ENCODE results near the gene RNF166.

RNF166 gene

DNA sequence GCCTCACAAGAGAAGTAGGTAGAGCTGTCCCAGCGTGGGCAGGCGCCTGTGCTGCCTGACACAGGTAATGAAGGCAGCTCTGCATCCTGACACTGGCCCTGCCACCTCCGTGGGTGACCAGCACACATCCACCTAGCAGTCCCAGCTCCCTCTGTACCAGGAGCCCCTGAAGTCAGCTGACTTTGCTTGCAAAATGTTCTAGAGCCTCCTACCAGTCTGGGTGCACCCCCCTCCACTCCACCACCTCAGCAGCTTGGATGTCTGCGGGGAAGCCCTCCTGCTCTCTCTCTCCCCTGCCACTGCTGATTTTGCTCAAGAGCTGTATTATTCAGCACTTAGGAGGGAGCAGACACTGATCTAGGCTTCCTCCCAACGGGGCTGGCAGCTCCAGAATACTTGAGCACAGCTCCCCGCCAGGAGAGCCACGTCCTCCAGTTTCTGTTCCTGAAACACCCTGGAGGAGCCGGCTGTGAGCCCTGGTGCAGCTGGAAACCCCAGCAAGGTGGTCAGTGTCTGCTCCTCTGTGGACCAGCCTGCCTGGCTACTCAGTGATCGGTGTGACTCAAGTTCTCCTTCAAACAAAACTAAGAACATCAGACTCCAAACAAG is 1.0 kb downstream of the RNF166 start:
- peak; percentile 33 for DNase-seq

DNA sequence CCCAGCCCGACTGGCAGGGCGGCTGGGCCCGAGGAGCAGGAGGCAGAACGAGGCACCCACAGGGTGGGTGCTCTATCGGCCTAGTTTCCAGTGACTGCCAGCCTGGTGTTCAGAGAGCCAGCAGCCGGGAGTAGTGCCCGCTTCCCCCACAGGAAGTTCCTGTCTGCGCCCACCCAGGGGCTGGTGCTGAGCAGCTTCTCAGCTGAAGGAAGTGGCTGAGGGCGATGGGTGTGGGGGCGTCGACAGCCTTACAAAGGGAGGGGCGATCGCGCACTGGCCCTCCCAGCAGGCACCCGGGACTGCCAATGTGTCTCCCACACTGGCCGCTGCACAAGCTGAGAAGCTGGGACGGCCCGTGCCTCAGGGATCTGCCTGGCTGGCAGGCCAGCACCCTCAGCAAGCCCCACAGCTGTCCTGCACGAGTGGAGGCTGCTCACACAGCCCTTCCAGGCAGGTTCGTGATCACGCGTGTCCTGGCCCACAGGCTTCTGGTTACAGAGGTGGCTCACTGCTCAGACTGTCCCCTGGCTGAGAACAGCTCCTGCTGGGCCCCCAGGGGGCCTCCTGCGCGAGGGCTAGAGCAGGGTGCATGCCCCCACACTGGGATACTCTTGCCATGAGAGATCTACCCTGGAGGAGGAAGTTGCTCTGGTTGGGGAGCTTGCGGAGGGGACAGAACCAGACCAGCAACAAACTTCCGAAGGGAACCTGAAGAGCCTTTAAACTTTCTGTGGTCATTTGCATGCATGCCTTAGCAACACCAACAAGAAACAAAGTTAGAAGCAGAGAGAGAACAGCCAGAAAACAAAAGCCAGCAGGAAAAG is 2.5 kb downstream of the RNF166 start:
- DNase-seq: peak; percentile 70

DNA sequence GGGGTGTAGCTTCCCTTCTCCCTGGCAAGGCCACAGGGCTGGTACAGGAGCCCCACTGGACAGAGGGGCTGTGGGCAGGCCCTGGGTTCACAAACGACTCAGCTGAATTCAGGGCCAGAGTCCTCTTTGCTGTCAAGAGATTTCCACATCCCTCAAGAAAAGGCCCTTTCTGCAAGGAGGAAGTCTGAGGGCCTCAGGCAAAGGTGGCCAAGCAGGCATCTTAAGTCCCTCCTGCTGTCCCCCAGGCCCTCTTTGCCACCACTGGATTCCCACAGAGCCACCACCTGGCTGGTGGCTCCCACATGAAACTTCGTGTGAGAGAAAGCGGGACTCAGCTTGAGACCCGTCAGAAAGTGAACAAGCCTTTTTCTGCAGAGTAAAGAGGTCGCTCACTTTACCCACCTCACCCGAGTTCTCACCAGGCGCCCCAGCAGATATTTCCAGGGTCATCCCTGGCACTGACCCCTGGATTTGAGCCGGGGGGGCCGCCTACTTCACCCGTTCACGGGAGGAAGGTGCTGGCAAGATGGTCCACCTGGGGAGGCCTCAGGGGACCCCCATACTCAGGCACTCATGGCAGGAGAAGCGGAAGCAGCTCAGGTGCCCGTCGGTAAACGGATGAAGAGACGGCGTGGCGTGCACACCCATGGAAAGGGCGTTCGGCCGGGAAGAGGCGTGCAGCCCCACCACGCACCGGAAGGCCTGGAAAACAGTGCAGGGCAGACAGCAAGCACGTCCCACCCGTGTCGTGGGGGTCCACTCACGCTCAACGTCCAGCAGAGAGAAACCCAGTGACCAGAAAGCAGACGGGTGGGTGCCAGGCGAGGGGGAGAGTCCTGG is 3.6 kb downstream of the RNF166 start:
- no peak for DNase-seq

DNA sequence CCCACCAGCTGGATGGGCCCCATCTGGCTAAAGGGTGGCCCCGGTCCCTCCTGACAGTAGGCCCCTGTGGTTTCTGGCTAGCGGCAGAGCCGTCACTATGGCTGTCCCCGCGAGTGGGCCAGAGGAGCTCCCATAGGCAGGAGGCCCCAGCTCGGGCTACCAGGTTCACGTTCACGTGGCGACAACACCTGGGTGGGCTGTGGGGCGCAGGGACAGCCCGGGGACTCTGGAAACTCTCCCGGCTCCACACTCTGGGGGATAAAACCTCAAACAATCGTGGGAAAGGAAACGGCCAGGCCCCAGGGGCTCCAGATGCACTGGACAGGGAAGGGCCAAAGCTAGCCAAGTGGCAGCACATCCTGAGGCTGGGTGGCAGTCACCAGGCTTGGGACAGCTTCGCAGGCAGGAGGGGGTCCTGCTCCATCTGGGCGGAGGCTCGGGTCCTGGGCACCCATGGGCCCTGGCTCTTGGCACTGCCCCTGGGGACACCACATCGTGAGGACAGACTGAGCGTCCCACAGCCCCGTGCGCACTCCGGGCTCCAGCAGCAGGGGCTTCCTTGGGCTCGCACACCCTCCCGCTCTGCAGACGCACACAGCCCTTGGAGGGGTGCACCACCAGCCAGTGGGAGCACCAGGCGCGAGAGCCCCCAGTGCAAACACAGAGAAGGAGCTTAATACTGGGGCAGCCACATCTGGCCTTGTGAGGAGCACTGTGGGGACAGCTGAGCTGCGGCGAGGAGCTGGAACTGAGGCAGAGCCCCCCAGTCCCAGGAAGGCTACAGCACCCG is 4.4 kb downstream of the RNF166 start:
- DNase-seq: no peak

DNA sequence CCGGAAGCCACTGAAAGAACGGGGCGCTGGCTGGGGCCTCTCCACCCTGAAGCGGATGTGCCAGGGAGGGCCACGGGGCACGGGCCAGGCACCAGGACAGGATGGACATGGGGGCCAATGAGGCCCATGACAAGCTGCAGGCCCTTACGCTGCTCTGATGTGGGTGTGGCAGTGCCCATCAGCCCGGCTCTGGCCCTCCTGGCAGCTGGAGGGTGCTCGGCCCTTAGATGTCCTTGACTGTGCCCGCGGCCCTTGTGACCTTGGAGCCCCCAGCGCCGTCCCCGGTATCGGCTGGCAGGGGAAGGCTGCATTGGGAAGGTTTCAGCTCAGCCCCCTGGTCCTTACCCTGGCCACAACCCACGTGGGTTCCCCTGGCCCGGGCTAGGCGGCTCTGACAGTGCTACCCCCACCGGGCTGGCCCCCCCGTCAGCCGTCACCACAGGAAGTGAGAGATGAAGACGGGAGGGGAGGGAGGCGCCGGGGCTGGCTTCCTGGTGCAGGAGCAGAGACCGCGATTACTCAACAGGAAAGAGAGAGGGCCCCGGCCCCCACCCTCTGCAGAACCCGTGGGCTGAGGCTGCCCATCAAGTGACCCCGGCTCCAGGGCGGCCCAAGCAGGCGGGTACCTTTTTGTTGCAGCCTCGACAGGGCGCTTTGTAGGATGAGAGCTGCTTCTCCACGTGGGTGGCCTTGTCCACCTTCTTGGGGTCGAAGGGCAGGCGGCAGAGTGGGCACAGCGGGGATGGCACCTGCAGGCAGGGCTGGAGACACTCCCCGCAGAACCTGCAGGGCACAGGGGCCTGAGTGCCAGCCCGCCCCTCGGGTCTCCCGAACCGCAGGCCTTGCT is 5.3 kb downstream of the RNF166 start:
- DNase-seq: peak; percentile 95

DNA sequence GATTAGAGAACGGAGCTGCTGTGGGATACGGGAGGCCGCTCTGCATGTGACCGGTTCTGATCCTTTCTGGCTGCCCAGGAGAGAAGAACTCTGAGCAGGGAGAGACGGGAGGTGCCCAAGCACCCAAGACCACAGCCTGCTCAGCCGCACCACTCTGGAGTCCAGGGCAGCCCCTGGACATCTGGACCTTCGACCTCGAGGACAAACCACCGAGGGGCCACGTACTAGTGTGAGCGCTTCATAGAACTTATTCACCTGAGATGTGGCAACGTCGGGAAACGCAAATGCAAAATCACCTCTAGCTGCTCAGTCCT is 5.9 kb downstream of the RNF166 start:
- DNase-seq: no peak

DNA sequence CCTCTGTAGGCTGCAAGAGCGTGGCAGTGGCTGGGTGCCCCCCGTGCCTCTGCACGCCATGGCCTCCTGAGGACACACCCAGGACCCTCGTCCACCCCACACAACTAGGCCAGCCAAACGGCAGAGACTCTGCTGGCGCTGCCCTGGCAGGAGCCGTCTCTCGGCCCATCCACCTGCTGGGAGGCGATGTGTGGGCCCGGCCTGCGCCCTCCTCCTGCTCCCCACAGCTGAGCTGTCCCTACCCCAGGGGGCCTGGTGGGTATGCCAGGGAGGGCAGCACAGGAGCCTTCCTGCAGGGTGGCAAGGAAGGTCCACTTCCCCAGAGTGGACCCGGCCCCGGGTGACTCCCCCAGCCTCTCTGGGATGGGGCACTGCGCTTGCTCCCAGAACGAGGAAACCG is 7.0 kb downstream of the RNF166 start:
- DNase-seq: no peak

DNA sequence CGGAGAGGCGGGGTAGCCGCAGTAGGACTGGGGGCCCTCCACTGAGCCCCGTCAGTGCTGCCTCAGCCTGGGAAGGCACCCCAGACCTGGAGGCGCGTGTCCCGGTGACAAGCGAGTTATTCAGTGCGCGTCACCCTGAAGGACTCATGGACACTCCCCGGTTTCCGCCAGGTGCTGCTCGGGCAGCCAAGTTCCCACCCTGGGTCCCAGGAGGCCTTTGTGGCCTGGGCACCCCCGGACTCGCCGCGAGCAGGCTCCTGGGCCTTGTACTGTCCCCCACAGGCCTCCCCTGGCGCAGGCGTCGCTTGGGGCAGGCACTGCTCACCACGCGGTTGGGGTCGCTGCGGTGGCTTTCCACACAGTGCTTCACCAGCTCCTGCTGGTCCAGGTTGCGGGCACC is 7.6 kb downstream of the RNF166 start:
- no peak for DNase-seq

DNA sequence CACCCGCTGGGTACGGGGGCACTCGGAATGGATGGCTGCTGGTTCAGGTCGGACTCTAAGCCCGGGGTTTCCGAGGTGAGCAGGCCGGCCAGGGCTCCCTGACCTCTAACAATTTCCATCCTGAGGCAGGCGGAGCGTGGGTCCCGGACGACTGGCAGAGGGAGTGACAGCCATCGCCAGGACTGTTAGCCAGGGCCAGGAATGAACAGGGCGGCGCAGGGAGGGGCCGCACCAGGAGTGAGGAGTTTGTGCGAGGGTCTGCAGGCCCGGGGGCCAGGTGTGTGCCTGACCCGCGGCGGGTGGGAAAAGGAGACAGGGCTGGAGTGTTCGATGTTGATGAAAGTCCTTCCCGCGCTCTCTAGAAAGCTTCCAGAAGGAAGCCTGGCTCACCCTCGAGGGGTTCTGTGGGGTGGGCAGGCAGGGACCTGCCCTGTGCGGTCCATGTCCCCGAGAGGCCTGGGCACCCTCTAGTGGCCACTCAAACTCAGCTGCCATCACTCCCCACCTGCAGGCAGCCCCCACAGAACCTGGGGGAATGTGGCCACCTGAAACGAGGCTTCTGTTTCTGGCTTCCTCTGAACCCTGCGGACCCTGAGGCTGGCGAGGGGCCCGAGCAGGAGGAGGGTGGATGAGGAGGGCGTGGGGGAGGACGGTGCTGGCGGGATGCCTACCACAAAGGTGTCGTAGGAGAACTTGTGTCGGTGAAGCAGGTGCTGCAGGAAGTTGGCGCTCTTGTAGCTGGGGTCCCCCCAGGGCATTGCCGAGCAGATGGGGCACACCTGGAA is 8.2 kb downstream of the RNF166 start:
- DNase-seq: no peak

DNA sequence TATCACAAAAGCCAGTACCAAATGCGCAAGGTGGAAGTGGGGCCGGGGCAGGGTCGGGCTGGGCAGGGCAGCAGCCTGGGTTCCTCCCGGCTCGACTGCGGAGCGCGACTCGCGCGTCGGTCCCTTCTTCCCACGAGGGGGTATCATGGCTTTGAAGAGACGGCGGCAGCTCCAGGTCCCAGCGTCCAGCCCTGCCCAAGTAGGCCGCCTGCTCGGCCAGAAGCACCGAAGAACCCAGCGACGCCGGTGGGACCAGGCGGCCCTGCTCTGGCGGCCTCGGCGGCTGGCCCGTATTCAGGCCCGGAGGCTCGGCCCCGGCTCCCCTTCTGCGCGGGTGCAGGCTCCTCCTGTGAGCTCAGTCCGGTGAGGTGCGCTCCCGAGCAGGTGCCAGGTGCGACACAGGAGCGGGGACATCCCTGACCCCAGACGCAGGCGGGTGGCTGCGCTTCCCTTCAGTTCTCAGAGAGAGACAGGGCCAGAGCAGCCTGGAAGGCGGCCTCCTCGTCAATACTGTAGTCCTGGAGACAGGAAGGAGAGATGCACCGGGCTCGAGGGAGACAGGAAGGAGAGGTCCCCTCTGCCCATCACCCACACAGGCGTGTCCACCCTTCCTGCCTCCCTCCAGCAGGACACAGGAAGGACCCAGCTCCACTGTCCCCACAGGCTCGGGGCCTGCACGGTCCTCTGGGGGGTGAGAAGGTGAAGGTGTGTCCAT is 8.9 kb downstream of the RNF166 start:
- DNase-seq: no peak

DNA sequence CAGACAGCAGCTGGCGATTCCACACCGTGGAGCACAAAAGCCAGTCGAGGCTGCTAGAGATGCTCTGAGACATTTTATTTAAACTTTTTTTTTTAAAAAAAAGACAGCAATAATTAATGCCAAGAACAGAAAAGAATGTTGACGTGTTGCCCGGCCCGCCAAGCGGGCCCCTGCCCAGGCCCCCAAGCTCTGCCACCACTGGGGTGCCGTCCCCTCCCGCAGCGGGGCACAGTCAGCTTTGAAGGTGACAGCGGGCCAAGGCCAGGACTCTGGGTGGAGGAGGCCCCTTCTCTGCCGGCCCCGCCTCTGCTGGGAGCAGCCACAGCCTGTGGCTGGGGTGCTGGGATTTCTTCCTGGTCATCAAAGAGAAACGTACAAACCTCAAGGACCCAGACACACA is 9.8 kb downstream of the RNF166 start:
- no peak for DNase-seq

DNA sequence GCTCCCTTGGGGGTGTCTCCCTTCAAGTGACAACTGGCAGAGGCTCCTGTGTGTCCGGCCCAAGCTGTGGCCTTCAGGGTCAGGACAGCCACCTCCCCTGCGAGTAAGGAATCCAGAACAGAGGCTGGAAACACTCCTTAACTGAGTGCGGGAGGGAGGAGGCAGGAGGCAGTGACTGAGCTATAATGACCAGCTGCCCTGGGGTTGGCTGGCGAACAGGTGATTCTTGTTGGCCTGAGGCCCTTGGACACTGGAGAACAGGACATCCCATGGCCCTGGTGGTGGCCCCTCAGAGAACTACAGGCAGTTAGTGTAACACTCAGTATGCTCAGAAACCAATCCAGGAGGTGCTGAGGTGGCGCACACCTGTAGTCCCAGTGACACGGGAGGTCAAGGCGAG is 10.5 kb downstream of the RNF166 start:
- no peak for DNase-seq

DNA sequence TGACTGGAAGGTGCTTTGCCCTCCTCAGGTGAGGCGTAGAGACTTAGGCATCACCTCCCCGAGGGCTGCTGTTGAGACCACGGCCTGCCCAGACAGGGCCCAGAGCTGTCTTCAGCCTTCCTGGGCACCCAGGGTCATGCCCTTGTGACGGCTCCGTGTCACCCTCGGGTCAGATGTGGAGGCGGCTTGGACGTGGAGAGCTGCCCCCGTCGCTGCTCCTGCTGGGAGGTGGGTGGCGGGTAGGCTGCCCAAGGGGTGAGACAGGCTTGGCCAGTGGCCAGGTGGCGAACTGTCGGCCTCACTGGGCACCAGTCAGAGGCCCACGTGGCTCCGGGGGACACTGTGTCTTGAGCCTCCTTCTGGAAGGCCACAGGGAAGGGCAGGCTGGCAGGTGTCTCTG is 11.0 kb downstream of the RNF166 start:
- DNase-seq: no peak

DNA sequence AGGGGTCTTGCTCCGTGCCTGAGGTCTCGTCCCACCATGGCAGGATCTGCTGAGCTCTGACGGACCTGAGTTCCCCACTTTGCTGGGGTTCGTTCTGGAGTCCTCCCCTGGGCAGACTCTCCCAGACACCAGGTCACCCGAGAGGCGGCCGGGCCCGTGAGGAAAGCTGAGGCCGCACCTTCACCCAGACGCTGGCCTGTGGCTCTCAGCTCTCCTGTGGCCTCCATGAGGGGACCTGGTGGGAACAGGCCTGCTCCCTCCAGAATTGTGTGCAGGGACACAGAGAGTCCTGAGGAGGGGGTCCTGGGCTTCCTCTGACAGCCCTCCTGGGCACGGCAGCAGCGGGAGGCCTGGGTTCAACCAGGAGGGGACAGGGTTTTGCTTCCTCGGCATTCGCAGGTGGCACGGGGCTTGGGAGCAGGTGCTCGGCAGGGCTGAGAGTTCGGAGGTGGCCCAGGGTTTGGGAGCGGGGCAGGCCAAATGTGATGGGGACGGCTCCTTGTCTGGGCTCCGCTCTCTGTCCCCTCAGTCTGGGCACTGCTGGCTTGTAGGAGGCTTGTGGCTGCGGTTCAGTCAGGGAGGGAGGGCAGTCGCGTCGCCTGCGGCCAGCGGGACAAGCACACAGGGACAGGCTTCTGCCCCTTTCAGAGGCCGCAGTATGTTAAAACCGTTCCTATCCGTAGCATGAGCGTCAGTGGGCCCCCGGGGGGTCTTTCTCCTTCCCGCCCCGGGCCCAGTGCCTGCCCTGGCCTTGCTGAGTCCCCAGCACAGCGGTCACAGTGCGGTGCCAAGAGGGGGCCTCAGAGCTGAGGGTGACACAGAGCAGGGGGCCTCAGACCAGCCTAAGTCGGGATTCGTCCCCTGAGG is 11.8 kb downstream of the RNF166 start:
- DNase-seq: no peak

DNA sequence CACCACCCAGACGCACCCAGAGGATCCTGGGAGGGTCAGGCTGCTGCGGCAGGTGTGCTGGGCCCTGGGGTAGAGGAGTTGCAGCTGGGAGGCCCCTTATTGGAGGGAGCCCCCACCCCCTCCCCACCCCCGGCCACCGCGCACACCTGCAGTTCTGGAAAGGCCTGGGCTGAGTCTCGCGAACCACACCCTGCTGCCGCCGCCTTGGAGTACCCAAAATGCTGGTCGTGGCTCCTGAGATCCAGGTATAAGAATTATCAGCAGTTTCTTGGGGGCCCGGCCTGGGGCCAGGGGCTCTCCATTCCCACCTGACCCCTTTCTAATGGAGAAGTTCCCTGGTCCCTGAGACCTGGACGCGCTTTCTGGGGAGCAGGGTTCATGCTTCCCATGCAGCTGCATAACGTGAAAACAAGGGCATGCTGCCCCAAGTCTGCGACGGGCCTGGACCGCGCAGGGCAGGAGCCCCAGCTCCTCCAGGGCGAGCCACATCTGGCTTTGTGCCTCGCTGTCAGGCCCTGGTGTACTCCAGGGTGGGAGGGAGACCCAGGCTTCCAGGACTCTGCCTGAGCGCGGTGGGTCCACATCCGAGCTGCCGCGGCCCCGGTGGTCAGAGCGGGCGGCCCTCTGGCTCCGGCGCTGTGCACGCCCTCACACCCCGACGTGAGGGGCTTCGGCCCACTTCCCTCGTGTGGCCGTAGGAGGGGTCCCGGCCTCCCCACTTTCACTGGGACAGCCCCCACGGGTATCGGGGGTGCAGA is 12.6 kb downstream of the RNF166 start:
- DNase-seq: no peak

DNA sequence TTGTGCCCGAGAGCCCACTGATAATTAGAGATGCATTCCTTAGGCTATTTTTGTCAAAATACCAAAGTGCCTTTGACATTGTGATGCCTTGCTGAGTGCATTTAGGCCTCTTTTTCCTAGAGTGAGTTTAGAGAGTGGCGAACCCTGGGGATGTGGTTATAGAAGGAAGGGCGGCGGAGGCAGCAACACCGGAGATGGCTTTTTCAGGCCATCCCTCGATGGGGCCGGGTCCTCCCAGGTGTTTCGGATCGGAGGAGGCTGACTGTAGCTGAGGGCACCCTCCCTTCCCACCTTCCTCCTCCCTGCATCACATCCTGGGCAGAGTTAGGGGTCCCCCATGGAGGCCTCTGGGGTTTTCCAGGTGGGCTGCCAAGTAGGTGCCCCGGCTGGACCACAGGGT is 13.3 kb downstream of the RNF166 start:
- no peak for DNase-seq

DNA sequence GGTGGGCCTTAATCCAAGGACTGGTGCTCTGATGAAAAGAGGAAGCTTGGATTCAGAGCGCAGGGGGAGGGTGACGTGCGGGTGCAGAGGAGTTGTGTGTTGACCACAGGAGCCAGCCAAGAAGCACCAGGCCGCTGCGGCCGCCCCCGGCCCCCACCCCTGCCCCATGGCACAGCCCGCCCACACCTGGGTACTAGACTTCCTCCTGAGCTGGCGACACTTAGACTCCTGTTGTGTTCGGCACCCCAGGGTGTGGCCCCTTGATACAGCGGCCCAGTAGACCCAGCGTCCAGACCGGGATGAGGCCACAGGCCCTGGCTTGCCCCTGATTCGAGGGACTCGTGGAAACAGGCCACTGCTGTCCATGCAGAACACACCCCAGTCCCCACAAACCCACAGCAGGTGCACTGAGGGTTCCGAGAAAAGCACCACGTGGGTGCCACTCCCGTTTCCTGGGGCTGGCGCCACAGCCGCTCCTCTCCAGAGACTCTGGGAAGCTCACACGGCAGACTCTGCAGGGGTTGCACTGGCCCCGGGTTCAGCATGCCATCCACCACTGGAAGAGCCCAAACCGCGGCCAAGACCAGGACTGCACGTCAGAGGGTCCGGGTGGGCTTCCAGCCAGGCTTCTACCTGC is 14.2 kb downstream of the RNF166 start:
- peak; percentile 45 for DNase-seq

DNA sequence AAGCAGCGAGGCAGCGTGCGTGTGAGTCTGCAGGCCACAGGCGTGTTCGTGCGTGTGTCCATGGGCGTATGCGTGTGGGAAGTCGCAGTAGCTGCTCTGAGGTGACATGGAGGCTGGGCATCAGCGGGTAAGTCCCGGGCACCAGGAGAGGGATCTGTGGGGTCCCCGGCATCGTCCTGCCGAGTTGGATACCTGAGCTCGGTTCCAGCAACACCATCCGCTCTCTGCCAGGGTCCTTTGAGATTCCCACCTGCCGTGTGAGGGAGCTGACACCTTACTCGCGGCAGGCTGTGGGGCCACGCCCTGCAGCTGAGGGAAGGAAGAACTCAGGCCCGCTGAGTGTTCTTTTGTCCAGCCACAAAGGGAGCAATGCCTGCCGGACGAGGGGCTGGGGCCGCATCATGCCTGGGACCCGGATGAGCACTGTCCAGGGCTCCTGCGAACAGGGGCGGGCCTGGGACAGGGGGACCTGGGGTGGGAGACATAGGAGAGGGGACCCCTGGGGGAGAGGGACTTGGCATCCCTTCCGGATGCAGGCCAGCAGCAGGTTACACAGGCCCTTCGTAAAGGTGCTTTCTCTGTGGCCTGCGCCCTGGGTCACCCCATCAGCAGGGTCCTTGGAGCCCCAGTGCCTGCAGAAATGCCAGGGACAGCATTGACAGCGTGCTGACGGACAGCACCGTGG is 14.9 kb downstream of the RNF166 start:
- no peak for DNase-seq
